GM12892 (cell line): ENCODE measurements around the gene CDH6.

Experiments
- POLR2A ChIP-seq: IDR thresholded peaks from 2 replicates; pipeline ENCODE4 v1.6.1; 2011; ENCODE audit warnings: low read depth, low read length, control low read depth
- TAF1 ChIP-seq: IDR thresholded peaks from 2 replicates; pipeline ENCODE4 v1.6.1; 2011; ENCODE audit warnings: low read depth, mild to moderate bottlenecking, control low read depth, low read length, borderline replicate concordance

- TF ChIP-seq TAF1 (no peak), POLR2A (no peak)
Observed at GRCh38 chr5:31319335-31319734, 125.8 kb downstream of the CDH6 start.
